Measurements from ENCODE around the gene COMMD7. TPM values are rescaled to one million over a fixed set of nuclear protein-coding genes. Genes with fewer than 3 reads are reported as not detected.

COMMD7 gene
- total and polyA plus RNA-seq, 9 of the 15 experiments (the other 6 are each of a cell fraction or from before 2014, with no cell fraction given), result 11.9 to 69.1 (median 34.7) TPM

DNA sequence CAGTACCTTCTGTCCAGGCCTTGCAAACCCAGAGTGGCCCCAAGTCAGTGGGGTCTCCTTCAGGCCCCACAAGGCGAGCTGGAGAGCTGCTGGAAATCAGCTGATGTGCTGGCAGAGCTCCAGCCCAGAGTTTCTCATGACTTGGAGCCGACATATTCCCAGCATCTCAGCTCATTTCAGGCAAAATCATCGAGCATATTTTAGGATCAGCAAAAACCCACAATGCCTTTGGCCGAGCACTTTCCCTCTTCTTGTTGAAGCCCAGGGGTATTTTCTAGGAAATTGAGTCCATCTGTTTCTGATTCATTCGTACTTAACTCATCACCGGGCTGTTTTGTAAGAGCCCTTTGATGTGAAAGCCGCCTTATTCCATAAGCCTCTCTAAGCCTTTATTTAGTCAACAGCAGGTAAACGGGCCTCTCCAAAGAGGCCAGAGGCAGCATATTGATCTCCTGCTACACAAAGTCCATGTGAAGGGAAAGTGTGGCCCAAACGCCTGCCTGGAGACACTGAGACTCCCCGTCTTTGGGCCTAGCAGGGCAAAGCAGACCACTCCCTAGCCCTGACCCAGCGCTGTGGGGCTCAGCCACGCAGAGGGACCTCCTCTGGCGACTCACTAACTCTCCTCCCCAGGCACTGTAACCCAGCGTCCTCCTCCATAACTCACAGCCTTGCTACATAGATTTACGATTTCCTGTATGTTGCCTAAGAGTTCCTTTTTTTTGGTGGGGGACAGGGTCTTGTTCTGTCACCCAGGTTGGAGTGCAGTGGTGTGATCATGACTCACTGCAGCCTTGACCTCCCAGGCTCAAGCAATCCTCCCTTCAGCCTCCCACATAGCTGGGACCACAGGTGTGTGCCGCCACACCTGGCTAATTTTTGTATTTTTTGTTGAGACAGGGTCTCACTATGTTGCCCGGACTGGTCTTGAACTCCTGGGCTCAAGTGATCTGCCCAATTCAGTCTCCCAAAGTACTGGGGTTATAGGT is 57.4 kb downstream of the COMMD7 start (continued):
- no peak for TF ChIP-seq FOXM1 (IDR thresholded peaks at IDR 0.05; ENCODE audit: low read depth)
- TF ChIP-seq FOXM1 (CRISPR knock-in tag; IDR thresholded peaks at IDR 0.05; ENCODE audit: low read depth), result no peak
- TF ChIP-seq, protein P1, sequence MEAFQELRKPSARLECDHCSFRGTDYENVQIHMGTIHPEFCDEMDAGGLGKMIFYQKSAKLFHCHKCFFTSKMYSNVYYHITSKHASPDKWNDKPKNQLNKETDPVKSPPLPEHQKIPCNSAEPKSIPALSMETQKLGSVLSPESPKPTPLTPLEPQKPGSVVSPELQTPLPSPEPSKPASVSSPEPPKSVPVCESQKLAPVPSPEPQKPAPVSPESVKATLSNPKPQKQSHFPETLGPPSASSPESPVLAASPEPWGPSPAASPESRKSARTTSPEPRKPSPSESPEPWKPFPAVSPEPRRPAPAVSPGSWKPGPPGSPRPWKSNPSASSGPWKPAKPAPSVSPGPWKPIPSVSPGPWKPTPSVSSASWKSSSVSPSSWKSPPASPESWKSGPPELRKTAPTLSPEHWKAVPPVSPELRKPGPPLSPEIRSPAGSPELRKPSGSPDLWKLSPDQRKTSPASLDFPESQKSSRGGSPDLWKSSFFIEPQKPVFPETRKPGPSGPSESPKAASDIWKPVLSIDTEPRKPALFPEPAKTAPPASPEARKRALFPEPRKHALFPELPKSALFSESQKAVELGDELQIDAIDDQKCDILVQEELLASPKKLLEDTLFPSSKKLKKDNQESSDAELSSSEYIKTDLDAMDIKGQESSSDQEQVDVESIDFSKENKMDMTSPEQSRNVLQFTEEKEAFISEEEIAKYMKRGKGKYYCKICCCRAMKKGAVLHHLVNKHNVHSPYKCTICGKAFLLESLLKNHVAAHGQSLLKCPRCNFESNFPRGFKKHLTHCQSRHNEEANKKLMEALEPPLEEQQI (IDR thresholded peaks at IDR 0.05), result no peak
- no peak for TF ChIP-seq ZNF224 (CRISPR knock-in tag; IDR thresholded peaks at IDR 0.05)
- no peak for TF ChIP-seq RHOXF2B (CRISPR knock-in tag; conservative IDR thresholded peaks at IDR 0.05)
- TF ChIP-seq, protein P2, sequence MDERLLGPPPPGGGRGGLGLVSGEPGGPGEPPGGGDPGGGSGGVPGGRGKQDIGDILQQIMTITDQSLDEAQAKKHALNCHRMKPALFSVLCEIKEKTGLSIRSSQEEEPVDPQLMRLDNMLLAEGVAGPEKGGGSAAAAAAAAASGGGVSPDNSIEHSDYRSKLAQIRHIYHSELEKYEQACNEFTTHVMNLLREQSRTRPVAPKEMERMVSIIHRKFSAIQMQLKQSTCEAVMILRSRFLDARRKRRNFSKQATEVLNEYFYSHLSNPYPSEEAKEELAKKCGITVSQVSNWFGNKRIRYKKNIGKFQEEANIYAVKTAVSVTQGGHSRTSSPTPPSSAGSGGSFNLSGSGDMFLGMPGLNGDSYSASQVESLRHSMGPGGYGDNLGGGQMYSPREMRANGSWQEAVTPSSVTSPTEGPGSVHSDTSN (CRISPR knock-in tag; IDR thresholded peaks at IDR 0.05; ENCODE audit: low read depth), result no peak
- TF ChIP-seq, protein P2 (tag; conservative IDR thresholded peaks at IDR 0.05; ENCODE audit: low read depth), result peak; percentile 76
- no peak for TF ChIP-seq SRF (CRISPR knock-in tag; IDR thresholded peaks at IDR 0.05)
- peak; percentile 74; the same call in 1 of the 2 replicates for TF ChIP-seq SMARCE1 (IDR thresholded peaks at IDR 0.05)
- TF ChIP-seq PHB (CRISPR knock-in tag; IDR thresholded peaks at IDR 0.05), result no peak
- no peak for TF ChIP-seq RBM22 (IDR thresholded peaks at IDR 0.05; ENCODE audit: low read depth, low read length, poor library complexity, severe bottlenecking)
- TF ChIP-seq ZNF707 (CRISPR knock-in tag; conservative IDR thresholded peaks at IDR 0.05), result no peak
- TF ChIP-seq IRF2 (CRISPR knock-in tag; IDR thresholded peaks at IDR 0.05), result no peak
- no peak for TF ChIP-seq RUNX1 (IDR thresholded peaks at IDR 0.05; ENCODE audit: low read depth)
- TF ChIP-seq NR2C1 (IDR thresholded peaks at IDR 0.05), result no peak
- no peak for TF ChIP-seq NR2C1 (tag; IDR thresholded peaks at IDR 0.05)
- TF ChIP-seq HNRNPK (IDR thresholded peaks at IDR 0.05; ENCODE audit: low read depth, low read length, poor library complexity, severe bottlenecking), result no peak
- no peak for TF ChIP-seq ERF (CRISPR knock-in tag; IDR thresholded peaks at IDR 0.05)
- TF ChIP-seq YBX1 (IDR thresholded peaks at IDR 0.05), result no peak
- TF ChIP-seq SMARCA5 (IDR thresholded peaks at IDR 0.05), result no peak
- TF ChIP-seq ZNF263 (CRISPR knock-in tag; IDR thresholded peaks at IDR 0.05; ENCODE audit: borderline replicate concordance), result no peak
- no peak for TF ChIP-seq HLTF (IDR thresholded peaks at IDR 0.05)
- TF ChIP-seq JUND (IDR thresholded peaks at IDR 0.05; ENCODE audit: borderline replicate concordance, low read depth, low read length), result peak; percentile 59; the same call in 1 of the 2 replicates
- TF ChIP-seq JUND (tag; IDR thresholded peaks at IDR 0.05; ENCODE audit: borderline replicate concordance, low read depth, low read length), result peak; percentile 44; the same call in 1 of the 3 replicates
- TF ChIP-seq MYNN (IDR thresholded peaks at IDR 0.05), result no peak
- TF ChIP-seq MYNN (CRISPR knock-in tag; IDR thresholded peaks at IDR 0.05), result no peak
- TF ChIP-seq TARDBP (IDR thresholded peaks at IDR 0.05), result no peak
- no peak for TF ChIP-seq DIDO1 (tag; IDR thresholded peaks at IDR 0.05; ENCODE audit: low read depth)
